Esophagus (tissue), 2 donors: ENCODE data around the gene FTSJ3. TPM values are rescaled to one million over a fixed set of nuclear protein-coding genes. Genes with fewer than 3 reads are reported as not detected.
"Not testable (repeated sequence)": the region's sequence is repeated elsewhere in the genome, so short reads cannot be mapped to it uniquely, and the experiment has no call there.

ENCODE experiments used
- H3K27ac ChIP-seq, 2 donors: one replicate each; pipeline ENCODE4 v1.5.1; 2013; ENCODE audit warnings: low read depth in 2 of 2, mild to moderate bottlenecking in 2 of 2, inconsistent platforms in 1 of 2, low read length in 1 of 2, moderate library complexity in 1 of 2
- H3K27me3 ChIP-seq, 2 donors: one replicate each; pipeline ENCODE4 v1.6.1; 2013; ENCODE audit warnings: low read length in 2 of 2, control low read depth in 1 of 2, mild to moderate bottlenecking in 1 of 2; ENCODE audit not compliant: insufficient read depth in 2 of 2, control insufficient read depth in 1 of 2
- H3K36me3 ChIP-seq, 2 donors: one replicate each; pipeline ENCODE4 v1.6.1; 2013; ENCODE audit warnings: low read length in 1 of 2; ENCODE audit not compliant: control insufficient read depth in 2 of 2, insufficient read depth in 2 of 2
- H3K4me1 ChIP-seq, 2 donors: one replicate each; pipeline ENCODE4 v1.6.1; 2013; ENCODE audit warnings: low read length in 1 of 2; ENCODE audit not compliant: control insufficient read depth in 2 of 2, insufficient read depth in 2 of 2
- H3K4me3 ChIP-seq, 2 donors: one replicate each; pipeline ENCODE4 v1.5.1; 2013; ENCODE audit warnings: low read length in 2 of 2, mild to moderate bottlenecking in 2 of 2, low read depth in 1 of 2, moderate library complexity in 1 of 2
- H3K9me3 ChIP-seq, 2 donors: one replicate each; pipeline ENCODE4 v1.6.1; 2013; ENCODE audit warnings: mild to moderate bottlenecking in 2 of 2, low read depth in 1 of 2, low read length in 1 of 2, moderate library complexity in 1 of 2; ENCODE audit not compliant: control insufficient read depth in 2 of 2, insufficient read depth in 1 of 2
- WGBS, 2 donors: extraction: QIAGEN DNeasy Blood & Tissue Kit; methylation state at CpG; one replicate each; pipeline ENCODE4 v1.1.7; 2013; 5-methylcytosine and 5-hydroxymethylcytosine counted together
- polyA plus RNA-seq, 2 donors: library from polyadenylated mRNA; stranded (reverse); fragments of 200-250 nt; gene quantifications; one replicate each; pipeline ENCODE4 v1.2.3, GENCODE V29; 2013
- donor health status: healthy with polysubstance abuse.
- donor health status: Bipolar disorder and iron deficiency.

FTSJ3 gene
- 10 to 100 TPM; 15.1 to 18.5 TPM for polyA plus RNA-seq

GRCh38 chr17:63827002-63827800 lies at the start of gene FTSJ3, which contains the start of gene PSMC5:
TSS of gene FTSJ3 (minus strand) at chr17:63827663. CDS start at chr17:63826902, 761 bp downstream.
TSS of gene PSMC5 (plus strand) at chr17:63827431. CDS start at chr17:63827491, 60 bp downstream.
- peak within 1 kb of the TSS; percentile 68 to 88 for H3K4me3 ChIP-seq
- H3K4me1 ChIP-seq, result peaks cover 0 to 5% of the 10 kb centered on the region in 2 donors
- H3K9me3 ChIP-seq, result no peaks in the 10 kb centered on the region
- peak within 1 kb of the TSS; percentile 91 to 94 for H3K27ac ChIP-seq
- WGBS, 2 donors, result 0 to 1% methylated on average over 58 of the region's 58 CpGs
- H3K27me3 ChIP-seq, result no peaks in the 10 kb centered on the region
- H3K36me3 ChIP-seq, result peaks cover 42 to 52% of the 10 kb centered on the region in 2 donors

- not testable (repeated sequence) for H3K36me3 ChIP-seq, H3K27me3 ChIP-seq, H3K9me3 ChIP-seq, H3K27ac ChIP-seq, H3K4me3 ChIP-seq, H3K4me1 ChIP-seq
- 84 to 89% methylated on average over 6 of the region's 6 CpGs for WGBS, 2 donors
Measured at GRCh38 chr17:63874693-63875092, 47.2 kb upstream of the FTSJ3 start.

GRCh38 chr17:63874061-63874626 lies 46.7 kb upstream of the FTSJ3 start:
- H3K9me3 ChIP-seq, H3K27me3 ChIP-seq, H3K4me3 ChIP-seq, H3K27ac ChIP-seq, H3K4me1 ChIP-seq, H3K36me3 ChIP-seq: not testable (repeated sequence)
- 69 to 77% methylated on average over 6 to 8 of the region's 8 CpGs for WGBS, 2 donors

GRCh38 chr17:63873577-63873976 lies 46.1 kb upstream of the FTSJ3 start, which contains the start of gene CSH2:
TSS of gene CSH2 (minus strand) at chr17:63873677. CDS start at chr17:63873614, 63 bp downstream.
- H3K9me3 ChIP-seq, H3K27me3 ChIP-seq, H3K4me1 ChIP-seq, H3K27ac ChIP-seq, H3K36me3 ChIP-seq, H3K4me3 ChIP-seq: not testable (repeated sequence)
- WGBS, 2 donors, result 80 to 82% methylated on average over 6 to 7 of the region's 7 CpGs

- H3K27me3 ChIP-seq, H3K9me3 ChIP-seq, H3K27ac ChIP-seq, H3K4me1 ChIP-seq, H3K36me3 ChIP-seq, H3K4me3 ChIP-seq: not testable (repeated sequence)
- 92 to 96% methylated on average over 12 to 13 of the region's 15 CpGs for WGBS, 2 donors
Measured at GRCh38 chr17:63871646-63872365, 44.3 kb upstream of the FTSJ3 start.

- not testable (repeated sequence) for H3K4me3 ChIP-seq, H3K27me3 ChIP-seq, H3K9me3 ChIP-seq, H3K36me3 ChIP-seq, H3K27ac ChIP-seq, H3K4me1 ChIP-seq
- 91 to 93% methylated on average over 4 of the region's 4 CpGs for WGBS, 2 donors
Measured at GRCh38 chr17:63870292-63870665, 42.8 kb upstream of the FTSJ3 start.

- not testable (repeated sequence) for H3K36me3 ChIP-seq, H3K27me3 ChIP-seq, H3K4me3 ChIP-seq, H3K27ac ChIP-seq, H3K9me3 ChIP-seq, H3K4me1 ChIP-seq
- 57 to 58% methylated on average over 9 of the region's 9 CpGs for WGBS, 2 donors
Measured at GRCh38 chr17:63869491-63870291, 42.2 kb upstream of the FTSJ3 start.

- 78 to 82% methylated on average over 7 of the region's 7 CpGs for WGBS, 2 donors
- H3K36me3 ChIP-seq, H3K27me3 ChIP-seq, H3K9me3 ChIP-seq, H3K27ac ChIP-seq, H3K4me1 ChIP-seq, H3K4me3 ChIP-seq: not testable (repeated sequence)
Measured at GRCh38 chr17:63866625-63867024, 39.2 kb upstream of the FTSJ3 start.

- Histone ChIP-seq H3K4me1 (no peaks in the 10 kb centered on the region), H3K36me3 (no peaks in the 10 kb centered on the region), H3K27ac (no peak overlapping the region), H3K27me3 (peaks cover 0 to 2% of the 10 kb centered on the region in 2 donors), H3K4me3 (no peak overlapping the region), H3K9me3 (no peaks in the 10 kb centered on the region)
- WGBS, 2 donors, result 81 to 84% methylated on average over 3 of the region's 3 CpGs
Measured at GRCh38 chr17:63859257-63859656, 31.8 kb upstream of the FTSJ3 start.
